Stimulated activated naive B cell treated with anti-CD40 and anti-IgM and Interleukin-4, amounts not matched to agents 10 μg/mL and 1 μg/mL and 100 μg/mL, for 72 hours (primary cell): ENCODE data around the gene HOXA4.
A peak's percentile ranks its signal among the peaks of the same experiment; 100 is the strongest.

ENCODE experiments used
- ATAC-seq, 2 donors: fragments of 150-1000 bp; cut with Tn5 transposase; replicated peaks; 2 replicates each; pipeline ENCODE4 v1.10.0; 2021; ENCODE audit warnings: moderate library complexity in 1 of 2
- DNase-seq: peaks from one replicate; pipeline ENCODE4 v3.0.0; 2021
- H3K27ac Mint-ChIP-seq: one replicate; pipeline ENCODE4 v1.8.0; 2022; ENCODE audit warnings: mild to moderate bottlenecking, mixed read lengths
- H3K27me3 Mint-ChIP-seq, 2 donors: one replicate each; pipeline ENCODE4 v1.8.0; 2022; ENCODE audit warnings: mixed read lengths in 2 of 2
- H3K36me3 Mint-ChIP-seq, 2 donors: one replicate each; pipeline ENCODE4 v1.8.0; 2022; ENCODE audit warnings: mixed read lengths in 2 of 2, mild to moderate bottlenecking in 1 of 2
- H3K4me1 Mint-ChIP-seq, 2 donors: one replicate each; pipeline ENCODE4 v1.8.0; 2022; ENCODE audit warnings: mixed read lengths in 2 of 2, mild to moderate bottlenecking in 1 of 2
- H3K4me3 Mint-ChIP-seq, 2 donors: one replicate each; pipeline ENCODE4 v1.8.0; 2022; ENCODE audit warnings: mild to moderate bottlenecking in 2 of 2, mixed read lengths in 2 of 2, moderate library complexity in 1 of 2
- H3K9me3 Mint-ChIP-seq, 2 donors: one replicate each; pipeline ENCODE4 v1.8.0; 2022; ENCODE audit warnings: mixed read lengths in 2 of 2, mild to moderate bottlenecking in 1 of 2

The HOXA4 gene

GRCh38 chr7:27141923-27142579 lies 11.5 kb upstream of the HOXA4 start:
- peak overlapping the region in 1 of 2 donors; percentile 80 for H3K4me3 Mint-ChIP-seq
- H3K4me1 Mint-ChIP-seq, result peaks cover 11 to 12% of the 10 kb centered on the region in 2 donors
- no peaks in the 10 kb centered on the region for H3K36me3 Mint-ChIP-seq
- no peak overlapping the region for H3K27ac Mint-ChIP-seq
- no peak for DNase-seq
- peaks cover 51 to 64% of the 10 kb centered on the region in 2 donors for H3K27me3 Mint-ChIP-seq
- H3K9me3 Mint-ChIP-seq, result no peaks in the 10 kb centered on the region
- ATAC-seq, result no peak

GRCh38 chr7:27141137-27141922 lies 10.8 kb upstream of the HOXA4 start:
- DNase-seq (no peak), ATAC-seq (no peak)
- Mint-ChIP-seq H3K4me1 (peaks cover 8 to 9% of the 10 kb centered on the region in 2 donors), H3K4me3 (no peak overlapping the region), H3K27me3 (peaks cover 45 to 58% of the 10 kb centered on the region in 2 donors), H3K27ac (no peak overlapping the region), H3K36me3 (no peaks in the 10 kb centered on the region), H3K9me3 (no peaks in the 10 kb centered on the region)

- H3K27me3 Mint-ChIP-seq, result peaks cover 41 to 52% of the 10 kb centered on the region in 2 donors
- no peaks in the 10 kb centered on the region for H3K9me3 Mint-ChIP-seq
- H3K27ac Mint-ChIP-seq, result no peak overlapping the region
- ATAC-seq (no peak), DNase-seq (no peak)
- H3K4me3 Mint-ChIP-seq, result no peak overlapping the region
- H3K36me3 Mint-ChIP-seq, result no peaks in the 10 kb centered on the region
- H3K4me1 Mint-ChIP-seq, result peaks cover 8 to 9% of the 10 kb centered on the region in 2 donors
Measured at GRCh38 chr7:27140126-27140857, 9.7 kb upstream of the HOXA4 start.

- ATAC-seq (no peak), DNase-seq (no peak)
- Mint-ChIP-seq H3K27ac (no peak overlapping the region), H3K9me3 (no peaks in the 10 kb centered on the region), H3K36me3 (no peaks in the 10 kb centered on the region), H3K27me3 (peaks cover 45 to 52% of the 10 kb centered on the region in 2 donors), H3K4me1 (peaks cover 6 to 8% of the 10 kb centered on the region in 2 donors), H3K4me3 (no peak overlapping the region)
Measured at GRCh38 chr7:27139334-27140125, 9.0 kb upstream of the HOXA4 start.

- no peak overlapping the region for H3K27ac Mint-ChIP-seq
- no peak for DNase-seq
- H3K27me3 Mint-ChIP-seq, result peaks cover 50 to 55% of the 10 kb centered on the region in 2 donors
- H3K36me3 Mint-ChIP-seq, result no peaks in the 10 kb centered on the region
- H3K9me3 Mint-ChIP-seq, result no peaks in the 10 kb centered on the region
- H3K4me1 Mint-ChIP-seq, result peaks cover 8 to 9% of the 10 kb centered on the region in 2 donors
- ATAC-seq, result no peak
- H3K4me3 Mint-ChIP-seq, result no peak overlapping the region
Measured at GRCh38 chr7:27138985-27139333, 8.4 kb upstream of the HOXA4 start.

- H3K9me3 Mint-ChIP-seq, result no peaks in the 10 kb centered on the region
- H3K4me3 Mint-ChIP-seq, result no peak overlapping the region
- peaks cover 54 to 60% of the 10 kb centered on the region in 2 donors for H3K27me3 Mint-ChIP-seq
- H3K4me1 Mint-ChIP-seq, result peaks cover 8 to 9% of the 10 kb centered on the region in 2 donors
- ATAC-seq (no peak), DNase-seq (no peak)
- H3K27ac Mint-ChIP-seq, result no peak overlapping the region
- no peaks in the 10 kb centered on the region for H3K36me3 Mint-ChIP-seq
Measured at GRCh38 chr7:27138472-27138871, 7.9 kb upstream of the HOXA4 start.

GRCh38 chr7:27137640-27138315 lies 7.2 kb upstream of the HOXA4 start:
- Mint-ChIP-seq H3K27ac (no peak overlapping the region), H3K4me1 (peaks cover 5 to 8% of the 10 kb centered on the region in 2 donors), H3K36me3 (no peaks in the 10 kb centered on the region), H3K9me3 (no peaks in the 10 kb centered on the region), H3K4me3 (no peak overlapping the region), H3K27me3 (peaks cover 56 to 60% of the 10 kb centered on the region in 2 donors)
- DNase-seq, result no peak
- ATAC-seq, result no peak

- Mint-ChIP-seq H3K4me3 (no peak overlapping the region), H3K36me3 (no peaks in the 10 kb centered on the region), H3K27me3 (peaks cover 43 to 58% of the 10 kb centered on the region in 2 donors), H3K4me1 (peaks cover 0 to 4% of the 10 kb centered on the region in 2 donors), H3K27ac (no peak overlapping the region), H3K9me3 (no peaks in the 10 kb centered on the region)
- DNase-seq (no peak), ATAC-seq (peak; percentile 24 to 62)
Measured at GRCh38 chr7:27134392-27134791, 3.8 kb upstream of the HOXA4 start.

- Mint-ChIP-seq H3K27me3 (peaks cover 46 to 61% of the 10 kb centered on the region in 2 donors), H3K9me3 (peaks cover 0 to 4% of the 10 kb centered on the region in 2 donors), H3K36me3 (peaks cover 2 to 4% of the 10 kb centered on the region in 2 donors), H3K4me1 (peaks cover 0 to 4% of the 10 kb centered on the region in 2 donors), H3K27ac (no peak overlapping the region), H3K4me3 (no peak overlapping the region)
- DNase-seq (no peak), ATAC-seq (no peak)
Measured at GRCh38 chr7:27133409-27134231, 3.1 kb upstream of the HOXA4 start.

GRCh38 chr7:27132978-27133377 lies 2.4 kb upstream of the HOXA4 start:
- Mint-ChIP-seq H3K27me3 (peaks cover 51 to 63% of the 10 kb centered on the region in 2 donors), H3K9me3 (peaks cover 0 to 4% of the 10 kb centered on the region in 2 donors)

GRCh38 chr7:27132214-27132613 lies 1.7 kb upstream of the HOXA4 start:
- Mint-ChIP-seq H3K27ac (no peak overlapping the region), H3K4me3 (no peak overlapping the region), H3K27me3 (peaks cover 53 to 64% of the 10 kb centered on the region in 2 donors), H3K4me1 (peaks cover 0 to 4% of the 10 kb centered on the region in 2 donors), H3K9me3 (peaks cover 0 to 4% of the 10 kb centered on the region in 2 donors), H3K36me3 (peaks cover 2 to 4% of the 10 kb centered on the region in 2 donors)
- DNase-seq (no peak), ATAC-seq (no peak)

More at GRCh38 chr7:27132978-27133377, 2.4 kb upstream of the HOXA4 start:
- H3K27ac Mint-ChIP-seq, result no peak overlapping the region
- DNase-seq (no peak), ATAC-seq (no peak)
- H3K36me3 Mint-ChIP-seq, result peaks cover 2 to 4% of the 10 kb centered on the region in 2 donors
- H3K4me3 Mint-ChIP-seq, result no peak overlapping the region
- peaks cover 0 to 4% of the 10 kb centered on the region in 2 donors for H3K4me1 Mint-ChIP-seq

- DNase-seq (no peak), ATAC-seq (no peak)
- peak overlapping the region; percentile 25 for H3K27ac Mint-ChIP-seq
- peaks cover 0 to 4% of the 10 kb centered on the region in 2 donors for H3K9me3 Mint-ChIP-seq
- H3K36me3 Mint-ChIP-seq, result peaks cover 2 to 4% of the 10 kb centered on the region in 2 donors
- peaks cover 57 to 64% of the 10 kb centered on the region in 2 donors for H3K27me3 Mint-ChIP-seq
- H3K4me3 Mint-ChIP-seq, result peak overlapping the region; percentile 73
- H3K4me1 Mint-ChIP-seq, result peaks cover 0 to 4% of the 10 kb centered on the region in 2 donors
Measured at GRCh38 chr7:27131390-27131819, 848 bp upstream of the HOXA4 start.
